ENCODE results near the gene ZNF436. TPM values are rescaled to one million over a fixed set of nuclear protein-coding genes. Genes with fewer than 3 reads are reported as not detected.
"Not testable (repeated sequence)": the region's sequence is repeated elsewhere in the genome, so short reads cannot be mapped to it uniquely, and the experiment has no call there.

Gene ZNF436
- total and polyA plus RNA-seq, 9 of the 15 experiments (the other 6 are each of a cell fraction or from before 2014, with no cell fraction given) = 2.1 to 11.3 (median 6.8) TPM

- TF ChIP-seq ZBTB5 (IDR thresholded peaks at IDR 0.05) = no peak
- TF ChIP-seq FOXM1 (IDR thresholded peaks at IDR 0.05; ENCODE audit: low read depth) = no peak
- TF ChIP-seq FOXM1 (CRISPR knock-in tag; IDR thresholded peaks at IDR 0.05; ENCODE audit: low read depth) = no peak
- TF ChIP-seq FUS (optimal IDR thresholded peaks at IDR 0.05; ENCODE audit: low read depth, low read length) = no peak
Observed at GRCh38 chr1:23322770-23323169, 46.9 kb downstream of the ZNF436 start (continued).

- H3K27ac ChIP-seq (ENCODE audit: extremely low read depth, low read depth, low read length); BruUV-seq (replicated peaks); H3K4me2 ChIP-seq (ENCODE audit: insufficient read depth, low read length); H3K9me3 ChIP-seq (replicated peaks; ENCODE audit: control insufficient read depth, insufficient read depth, low read depth, low read length); H3K9me1 ChIP-seq (ENCODE audit: control insufficient read depth, insufficient read depth, low read length); DNase-seq (ENCODE audit: extremely low read depth in 1 of 4, low spot score in 3 of 4); H3K27me3 ChIP-seq (ENCODE audit: control insufficient read depth in 2 of 2, insufficient read depth in 2 of 2, low read length in 2 of 2); H3K4me3 ChIP-seq; FAIRE-seq; CTCF ChIA-PET (ENCODE audit: low intra/inter-chr PET ratio); H3K4me1 ChIP-seq (replicated peaks in 1 of 2; ENCODE audit: control insufficient read depth in 2 of 2, insufficient read depth in 2 of 2, low read length in 2 of 2); H4K20me1 ChIP-seq (replicated peaks; ENCODE audit: control insufficient read depth, insufficient read depth, low read length); in situ Hi-C loops (cut with MboI); H3K9ac ChIP-seq (ENCODE audit: insufficient read depth in 1 of 2, low read depth in 2 of 2, low read length in 2 of 2); ATAC-seq; H2AFZ ChIP-seq (ENCODE audit: low read depth, low read length); intact Hi-C loops (cut with micrococcal nuclease): not testable (repeated sequence)
- TF ChIP-seq RFX1 (IDR thresholded peaks at IDR 0.05) = peak; percentile 71
- Histone ChIP-seq H3K36me3 (ENCODE audit: control insufficient read depth, insufficient read depth, low read length) (peaks cover 94% of the 10 kb centered on the region), H3K79me2 (ENCODE audit: control insufficient read depth, insufficient read depth, low read length) (peaks cover 26% of the 10 kb centered on the region)
- POLR2A ChIA-PET = interaction anchor here (0.8 kb wide), 1 partner anchor 19 kb away, joined by 3 read pairs; no protein-coding TSS in a partner anchor
- WGBS (ENCODE audit: insufficient coverage, low coverage, missing lambda C conversion rate) = 99% methylated on average over 7 of the region's 7 CpGs
Observed at GRCh38 chr1:23310280-23310679, 59.4 kb downstream of the ZNF436 start.

Other genes starting within 250 kb of the ZNF436 start
- 10.2 and 12.4 TPM in 2 replicates for gene LUZP1, start 201.0 kb downstream of the ZNF436 start, total RNA-seq (2014; rRNA removed)
- gene LUZP1, start 201.0 kb downstream of the ZNF436 start, total RNA-seq (2014; rRNA removed; fragmentation: Illumina TruSeq; extraction: Trizol) = 12.6 and 14.2 TPM in 2 replicates
- 13.8 and 15.3 TPM in 2 replicates for gene LUZP1, start 201.0 kb downstream of the ZNF436 start, total RNA-seq (2015; rRNA removed; fragmentation: Illumina TruSeq; extraction: Trizol)
- gene LUZP1, start 201.0 kb downstream of the ZNF436 start, total RNA-seq (2021) = 16.9 and 19.1 TPM in 2 replicates
- 10.0 and 11.2 TPM in 2 replicates for gene LUZP1, start 201.0 kb downstream of the ZNF436 start, polyA plus RNA-seq (2011; rRNA removed)
- gene LUZP1, start 201.0 kb downstream of the ZNF436 start, polyA plus RNA-seq (2014; fragmentation: Illumina TruSeq; extraction: Trizol) = 14.2 and 14.7 TPM in 2 replicates
- gene LUZP1, start 201.0 kb downstream of the ZNF436 start, polyA plus RNA-seq (2014; fragmentation: Nextera tagmentation; extraction: Ambion mirVana) = 10 to 100 TPM in 1 of 2 experiments, 1 to 10 TPM in 1; 6.5 to 11.8 TPM
- 6.8 and 7.7 TPM in 2 replicates for gene LUZP1, start 201.0 kb downstream of the ZNF436 start, polyA plus RNA-seq (2014; rRNA removed)
- not detected in 2 replicates for gene HTR1D, start 152.3 kb downstream of the ZNF436 start, total RNA-seq (2014; rRNA removed)
- gene HTR1D, start 152.3 kb downstream of the ZNF436 start, total RNA-seq (2014; rRNA removed; fragmentation: Illumina TruSeq; extraction: Trizol) = not detected in 2 replicates
- gene HTR1D, start 152.3 kb downstream of the ZNF436 start, total RNA-seq (2015; rRNA removed; fragmentation: Illumina TruSeq; extraction: Trizol) = not detected in 2 replicates
- 0.04 TPM in 1 of 2 replicates, not detected in the other for gene HTR1D, start 152.3 kb downstream of the ZNF436 start, total RNA-seq (2021)
- gene HTR1D, start 152.3 kb downstream of the ZNF436 start, polyA plus RNA-seq (2011; rRNA removed) = 0.04 and 0.08 TPM in 2 replicates
- gene HTR1D, start 152.3 kb downstream of the ZNF436 start, polyA plus RNA-seq (2014; fragmentation: Illumina TruSeq; extraction: Trizol) = 0.09 TPM in 1 of 2 replicates, not detected in the other
- gene HTR1D, start 152.3 kb downstream of the ZNF436 start, polyA plus RNA-seq (2014; fragmentation: Nextera tagmentation; extraction: Ambion mirVana) = under 1 TPM in 1 of 2 experiments, not detected in 1; 0.03 TPM
- gene HTR1D, start 152.3 kb downstream of the ZNF436 start, polyA plus RNA-seq (2014; rRNA removed) = 0.08 and 0.09 TPM in 2 replicates
- 212 and 244 TPM in 2 replicates for gene HNRNPR, start 25.6 kb downstream of the ZNF436 start, total RNA-seq (2014; rRNA removed)
- gene HNRNPR, start 25.6 kb downstream of the ZNF436 start, total RNA-seq (2014; rRNA removed; fragmentation: Illumina TruSeq; extraction: Trizol) = 301 and 338 TPM in 2 replicates
- 321 and 351 TPM in 2 replicates for gene HNRNPR, start 25.6 kb downstream of the ZNF436 start, total RNA-seq (2015; rRNA removed; fragmentation: Illumina TruSeq; extraction: Trizol)
- 238 and 253 TPM in 2 replicates for gene HNRNPR, start 25.6 kb downstream of the ZNF436 start, total RNA-seq (2021)
- 270 and 360 TPM in 2 replicates for gene HNRNPR, start 25.6 kb downstream of the ZNF436 start, polyA plus RNA-seq (2011; rRNA removed)
- 318 and 372 TPM in 2 replicates for gene HNRNPR, start 25.6 kb downstream of the ZNF436 start, polyA plus RNA-seq (2014; fragmentation: Illumina TruSeq; extraction: Trizol)
- 10 to 100 TPM; 80.9 to 93.4 TPM for gene HNRNPR, start 25.6 kb downstream of the ZNF436 start, polyA plus RNA-seq (2014; fragmentation: Nextera tagmentation; extraction: Ambion mirVana)
- gene HNRNPR, start 25.6 kb downstream of the ZNF436 start, polyA plus RNA-seq (2014; rRNA removed) = 321 and 349 TPM in 2 replicates
- gene TCEA3, start 54.9 kb upstream of the ZNF436 start, total RNA-seq (2014; rRNA removed) = 0.33 and 0.54 TPM in 2 replicates
- gene TCEA3, start 54.9 kb upstream of the ZNF436 start, total RNA-seq (2014; rRNA removed; fragmentation: Illumina TruSeq; extraction: Trizol) = 0.45 and 0.51 TPM in 2 replicates
- 0.34 and 0.36 TPM in 2 replicates for gene TCEA3, start 54.9 kb upstream of the ZNF436 start, total RNA-seq (2015; rRNA removed; fragmentation: Illumina TruSeq; extraction: Trizol)
- gene TCEA3, start 54.9 kb upstream of the ZNF436 start, total RNA-seq (2021) = 0.49 and 0.55 TPM in 2 replicates
- 0.34 and 0.54 TPM in 2 replicates for gene TCEA3, start 54.9 kb upstream of the ZNF436 start, polyA plus RNA-seq (2011; rRNA removed)
- gene TCEA3, start 54.9 kb upstream of the ZNF436 start, polyA plus RNA-seq (2014; fragmentation: Illumina TruSeq; extraction: Trizol) = 0.16 and 0.66 TPM in 2 replicates
- under 1 TPM; 0.03 to 0.10 TPM for gene TCEA3, start 54.9 kb upstream of the ZNF436 start, polyA plus RNA-seq (2014; fragmentation: Nextera tagmentation; extraction: Ambion mirVana)
- gene TCEA3, start 54.9 kb upstream of the ZNF436 start, polyA plus RNA-seq (2014; rRNA removed) = 0.13 and 0.80 TPM in 2 replicates
- 19.0 and 23.0 TPM in 2 replicates for gene ASAP3, start 114.3 kb upstream of the ZNF436 start, total RNA-seq (2014; rRNA removed)
- gene ASAP3, start 114.3 kb upstream of the ZNF436 start, total RNA-seq (2014; rRNA removed; fragmentation: Illumina TruSeq; extraction: Trizol) = 14.3 and 14.8 TPM in 2 replicates
- gene ASAP3, start 114.3 kb upstream of the ZNF436 start, total RNA-seq (2015; rRNA removed; fragmentation: Illumina TruSeq; extraction: Trizol) = 15.7 and 17.4 TPM in 2 replicates
- gene ASAP3, start 114.3 kb upstream of the ZNF436 start, total RNA-seq (2021) = 27.6 and 31.2 TPM in 2 replicates
- 16.1 and 25.4 TPM in 2 replicates for gene ASAP3, start 114.3 kb upstream of the ZNF436 start, polyA plus RNA-seq (2011; rRNA removed)
- gene ASAP3, start 114.3 kb upstream of the ZNF436 start, polyA plus RNA-seq (2014; fragmentation: Illumina TruSeq; extraction: Trizol) = 21.3 and 22.3 TPM in 2 replicates
- gene ASAP3, start 114.3 kb upstream of the ZNF436 start, polyA plus RNA-seq (2014; fragmentation: Nextera tagmentation; extraction: Ambion mirVana) = 1 to 10 TPM; 1.7 to 2.8 TPM
- gene ASAP3, start 114.3 kb upstream of the ZNF436 start, polyA plus RNA-seq (2014; rRNA removed) = 17.9 and 20.3 TPM in 2 replicates
- gene E2F2, start 161.4 kb upstream of the ZNF436 start, total RNA-seq (2014; rRNA removed) = 14.9 and 19.9 TPM in 2 replicates
- gene E2F2, start 161.4 kb upstream of the ZNF436 start, total RNA-seq (2014; rRNA removed; fragmentation: Illumina TruSeq; extraction: Trizol) = 11.0 and 11.4 TPM in 2 replicates
- 11.7 and 12.0 TPM in 2 replicates for gene E2F2, start 161.4 kb upstream of the ZNF436 start, total RNA-seq (2015; rRNA removed; fragmentation: Illumina TruSeq; extraction: Trizol)
- gene E2F2, start 161.4 kb upstream of the ZNF436 start, total RNA-seq (2021) = 22.5 and 25.3 TPM in 2 replicates
- gene E2F2, start 161.4 kb upstream of the ZNF436 start, polyA plus RNA-seq (2011; rRNA removed) = 3.1 and 4.2 TPM in 2 replicates
- gene E2F2, start 161.4 kb upstream of the ZNF436 start, polyA plus RNA-seq (2014; fragmentation: Illumina TruSeq; extraction: Trizol) = 14.3 and 16.1 TPM in 2 replicates
- gene E2F2, start 161.4 kb upstream of the ZNF436 start, polyA plus RNA-seq (2014; fragmentation: Nextera tagmentation; extraction: Ambion mirVana) = 1 to 10 TPM; 3.8 to 4.0 TPM
- 10.1 and 10.3 TPM in 2 replicates for gene E2F2, start 161.4 kb upstream of the ZNF436 start, polyA plus RNA-seq (2014; rRNA removed)
- 50.9 and 59.4 TPM in 2 replicates for gene ID3, start 189.7 kb upstream of the ZNF436 start, total RNA-seq (2014; rRNA removed)
- 12.6 and 17.2 TPM in 2 replicates for gene ID3, start 189.7 kb upstream of the ZNF436 start, total RNA-seq (2014; rRNA removed; fragmentation: Illumina TruSeq; extraction: Trizol)
- 17.7 and 20.4 TPM in 2 replicates for gene ID3, start 189.7 kb upstream of the ZNF436 start, total RNA-seq (2015; rRNA removed; fragmentation: Illumina TruSeq; extraction: Trizol)
- gene ID3, start 189.7 kb upstream of the ZNF436 start, total RNA-seq (2021) = 42.2 and 44.8 TPM in 2 replicates
- 28.6 and 59.8 TPM in 2 replicates for gene ID3, start 189.7 kb upstream of the ZNF436 start, polyA plus RNA-seq (2011; rRNA removed)
- gene ID3, start 189.7 kb upstream of the ZNF436 start, polyA plus RNA-seq (2014; fragmentation: Illumina TruSeq; extraction: Trizol) = 23.5 and 30.8 TPM in 2 replicates
- 10 to 100 TPM in 1 of 2 experiments, 1 to 10 TPM in 1; 6.8 to 13.2 TPM for gene ID3, start 189.7 kb upstream of the ZNF436 start, polyA plus RNA-seq (2014; fragmentation: Nextera tagmentation; extraction: Ambion mirVana)
- 44.4 and 54.2 TPM in 2 replicates for gene ID3, start 189.7 kb upstream of the ZNF436 start, polyA plus RNA-seq (2014; rRNA removed)